SKM-1 treated with dmso at 0.1 percent for 144 hours (cell line): ENCODE data around the gene CGB3.

Experiments
- DNase-seq: peaks from one replicate; lab custom pipeline; 2025; ENCODE audit not compliant: unreplicated experiment; lab: John Stamatoyannopoulos, UW

Gene CGB3

DNA sequence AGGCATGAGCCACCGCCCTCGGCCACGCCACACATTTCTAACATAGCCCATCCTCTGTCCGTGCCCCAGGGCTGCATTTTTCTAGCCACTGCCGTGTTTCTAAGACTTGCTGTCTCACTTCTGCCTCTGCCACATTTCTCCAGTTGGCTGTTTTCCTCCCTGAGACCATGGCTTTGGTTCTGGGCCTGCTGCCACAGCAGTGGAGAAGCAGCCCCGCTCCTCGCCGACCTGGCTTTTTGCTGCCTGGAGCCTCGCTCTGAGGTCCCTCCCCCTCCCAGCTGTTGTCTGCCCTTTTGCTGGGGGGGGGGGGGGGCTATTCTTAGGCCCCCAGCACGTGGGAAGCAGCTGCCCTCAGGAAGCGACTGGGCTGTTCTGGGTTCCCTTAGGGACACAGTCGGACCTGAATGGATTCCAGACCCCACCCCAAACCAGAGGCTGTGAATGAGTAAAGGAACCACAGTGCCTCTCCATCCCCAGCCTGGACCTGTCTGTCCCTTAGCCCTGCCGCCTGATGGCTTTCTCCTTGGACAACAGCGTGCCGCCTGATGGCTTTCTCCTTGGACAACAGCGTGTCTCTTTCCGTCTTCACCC lies 34.3 kb downstream of the CGB3 start:
- DNase-seq = no peak

DNA sequence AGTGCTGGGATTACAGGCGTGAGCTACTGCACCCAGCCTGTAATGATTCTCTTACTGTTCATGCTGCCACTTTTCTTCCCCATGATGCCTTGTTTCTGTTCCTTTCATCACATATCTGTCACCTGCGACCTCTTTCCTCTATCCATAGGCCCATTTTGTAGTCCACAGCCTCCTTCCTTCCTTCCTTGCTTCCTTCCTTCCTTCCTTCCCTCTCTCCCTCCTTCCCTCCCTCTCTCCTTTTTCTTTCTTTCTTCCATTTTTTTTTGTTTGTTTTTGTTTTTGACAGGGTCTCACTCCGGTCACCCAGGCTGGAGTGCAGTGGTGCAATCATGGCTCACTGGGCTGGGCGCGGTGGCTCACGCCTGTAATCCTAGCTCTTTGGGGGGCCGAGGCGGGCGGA lies 35.3 kb downstream of the CGB3 start:
- DNase-seq = no peak

DNA sequence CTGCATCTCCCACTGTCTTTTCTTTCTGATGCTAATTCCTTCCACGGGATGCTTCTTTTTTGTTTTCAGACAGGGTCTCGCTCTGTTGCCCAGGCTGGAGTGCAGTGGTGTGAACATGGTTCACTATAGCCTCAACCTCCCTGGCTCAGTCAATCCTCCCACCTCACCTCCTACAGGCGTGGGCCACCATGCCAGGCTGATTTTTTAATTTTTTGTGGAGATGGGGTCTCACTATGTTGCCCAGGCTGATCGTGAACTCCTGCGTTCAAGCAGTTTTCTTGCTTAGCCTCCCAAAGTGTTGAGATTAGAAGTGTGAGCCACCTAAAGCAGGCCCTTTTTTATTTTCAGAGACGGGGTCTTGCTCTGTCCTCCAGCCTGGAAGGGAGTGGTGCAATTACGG lies 35.8 kb downstream of the CGB3 start:
- DNase-seq = no peak

DNA sequence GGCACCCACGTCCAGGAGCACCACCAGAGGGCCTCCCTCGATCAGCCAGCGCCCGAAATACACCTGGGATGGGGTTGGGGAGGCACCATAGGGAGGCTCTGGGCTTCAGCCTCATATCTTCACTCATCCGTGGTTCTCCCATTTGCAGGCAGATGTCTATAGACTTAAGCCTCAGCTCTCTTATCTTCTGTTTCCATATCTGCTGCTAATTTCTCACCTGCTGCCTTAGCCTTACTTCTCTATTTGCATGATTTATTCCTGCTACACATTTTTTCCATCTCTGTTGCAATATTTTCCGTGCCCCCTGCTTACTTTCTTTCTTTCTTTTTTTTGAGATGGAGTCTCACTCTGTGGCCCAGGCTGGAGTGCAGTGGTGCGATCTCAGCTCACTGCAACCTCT lies 36.8 kb downstream of the CGB3 start:
- no peak for DNase-seq

DNA sequence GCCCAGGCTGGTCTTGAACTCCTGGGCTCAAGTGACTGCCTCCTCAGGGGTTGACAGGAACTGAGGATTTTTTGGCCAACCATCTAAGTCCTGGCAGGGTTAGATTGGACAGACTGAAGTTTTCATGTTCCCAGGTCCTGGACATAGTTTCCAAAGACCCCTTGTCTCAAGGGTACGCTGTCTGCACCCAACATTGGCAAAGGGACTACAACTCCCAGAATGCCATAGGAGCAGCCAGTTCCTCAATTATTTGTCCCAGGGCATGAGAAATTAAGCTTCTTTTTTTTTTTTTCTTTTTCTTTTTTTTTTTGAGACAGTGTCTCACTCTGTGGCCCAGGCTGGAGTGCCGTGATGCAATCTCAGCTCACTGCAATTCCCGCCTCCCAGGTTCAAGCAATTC lies 37.9 kb downstream of the CGB3 start:
- no peak for DNase-seq

DNA sequence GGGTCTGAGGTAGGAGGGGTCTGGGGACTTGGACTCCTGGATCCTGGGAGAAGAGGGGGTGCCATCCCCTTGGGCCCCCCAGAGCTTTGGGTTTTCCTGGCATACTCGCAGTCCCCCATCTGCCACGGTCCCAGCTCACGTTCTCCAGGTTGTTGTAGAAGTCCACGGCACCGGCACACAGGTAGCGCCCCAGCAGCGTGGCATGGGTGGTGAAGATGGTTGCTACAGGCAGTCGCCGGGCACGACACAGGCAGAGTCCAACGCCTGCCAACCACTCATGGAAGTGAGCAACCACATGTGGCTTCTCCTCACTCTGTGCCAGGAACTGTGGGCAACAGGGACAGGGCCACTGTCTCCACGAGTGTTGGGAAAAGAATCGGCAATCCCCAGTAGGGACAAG lies 38.4 kb downstream of the CGB3 start:
- DNase-seq = no peak

DNA sequence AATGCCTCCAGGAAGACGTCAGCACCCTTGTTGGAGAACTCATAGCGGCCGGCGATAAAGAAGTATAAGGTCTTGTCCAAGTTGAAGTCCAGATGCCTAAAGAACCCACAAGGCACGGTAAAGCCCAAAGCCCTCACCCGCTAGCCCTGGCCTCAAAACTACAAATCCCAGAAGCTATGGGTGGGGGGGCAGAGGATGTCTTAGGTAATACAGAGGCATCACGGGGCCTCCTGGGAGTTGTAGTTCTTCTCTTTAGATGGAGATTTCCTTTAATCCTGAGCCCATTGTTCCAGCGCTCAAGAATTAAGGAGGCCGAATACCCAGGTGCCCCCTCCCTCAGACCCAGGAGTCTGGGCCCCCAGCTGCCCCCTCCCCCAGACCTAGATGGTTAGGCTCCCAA lies 41.9 kb downstream of the CGB3 start:
- DNase-seq = no peak

DNA sequence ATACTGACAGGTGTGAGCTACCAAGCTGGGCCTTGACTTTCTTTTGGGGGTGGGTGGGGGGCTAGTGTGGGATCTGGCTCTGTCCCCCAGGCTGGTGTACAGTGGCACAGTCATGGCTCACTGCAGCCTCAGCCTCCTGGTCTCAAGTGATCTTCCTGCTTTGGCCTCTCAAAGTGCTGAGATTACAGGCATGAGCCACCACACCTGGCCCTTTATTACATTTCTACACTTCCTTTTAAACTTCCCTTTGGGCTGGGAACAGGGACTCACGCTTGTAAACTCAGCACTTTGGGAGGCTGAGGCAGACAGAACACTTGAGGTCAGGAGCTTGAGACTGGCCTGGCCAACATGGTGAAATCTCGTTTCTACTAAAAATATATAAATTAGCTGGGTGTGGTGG lies 47.1 kb downstream of the CGB3 start:
- DNase-seq = no peak

DNA sequence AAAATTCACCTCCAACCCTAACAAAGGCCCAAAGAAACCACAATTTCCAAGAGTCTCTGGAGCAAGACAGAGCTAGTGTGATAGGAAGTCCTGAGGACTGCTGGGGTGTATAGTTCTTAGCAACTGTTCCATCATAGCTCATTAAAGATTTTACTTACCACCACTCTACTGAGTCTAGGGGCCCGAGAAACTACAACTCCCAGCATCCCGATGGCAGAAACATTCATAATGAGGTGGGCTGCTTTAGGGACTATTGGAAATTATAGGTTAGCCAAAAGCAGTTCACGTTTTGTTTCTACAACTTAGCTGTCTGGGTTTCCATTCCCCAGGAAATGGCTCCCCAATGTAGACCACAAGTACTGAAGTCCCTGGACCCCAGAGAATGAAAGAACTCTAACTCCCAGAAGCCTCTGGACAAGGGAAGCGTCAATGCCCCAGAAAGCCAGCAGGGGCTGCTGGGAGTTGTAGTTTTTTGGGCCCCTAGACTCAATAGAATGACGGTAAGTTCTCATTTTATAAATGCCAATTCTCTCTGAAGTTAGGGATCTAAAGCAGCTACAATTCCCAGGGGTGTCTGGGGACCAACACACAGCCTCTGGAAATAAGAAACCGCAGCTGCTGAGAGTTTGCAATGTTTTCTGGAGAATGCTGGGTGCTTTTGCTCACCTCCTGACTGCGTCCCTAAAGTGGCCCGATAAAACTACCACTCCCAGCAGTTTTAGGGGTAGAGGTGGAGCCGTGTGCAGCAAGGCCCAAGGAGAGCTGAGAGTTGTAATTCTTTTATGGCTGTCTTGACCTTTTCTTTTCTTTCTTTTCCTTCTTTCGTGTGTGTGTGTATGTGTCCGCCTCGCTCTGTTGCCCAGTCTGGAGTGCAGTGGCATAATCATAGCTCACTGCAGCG lies 47.9 kb downstream of the CGB3 start:
- DNase-seq = no peak
